ENCODE measurements around the gene FOXC1. TPM values are rescaled to one million over a fixed set of nuclear protein-coding genes. Genes with fewer than 3 reads are reported as not detected.

Gene FOXC1
- total RNA-seq, 4 donors from 2014 or later = 36.0 to 53.7 (median 50.2) TPM

GRCh38 chr6:1609041-1609647, 571 bp upstream of the FOXC1 start:
- Histone ChIP-seq H3K4me3 (peak overlapping the region; percentile 43 to 81 (median 52)), H3K27ac (peak overlapping the region; percentile 77 to 95 (median 91)), H3K27me3 (peaks cover 0 to 80% of the 10 kb centered on the region in 2 donors), H3K4me1 (peaks cover 0 to 61% (median 13%) of the 10 kb centered on the region in 4 donors), H3K9me3 (no peaks in the 10 kb centered on the region), H3K36me3 (peaks cover 0 to 6% (median 0%) of the 10 kb centered on the region in 3 donors)
- WGBS, 2 donors = 0 to 2% methylated on average over 38 to 44 of the region's 58 CpGs
- TF ChIP-seq CTCF (IDR thresholded peaks at IDR 0.05) (no peak), POLR2A (IDR thresholded peaks at IDR 0.05) (no peak), EP300 (IDR thresholded peaks at IDR 0.05) (peak in 1 of 2 donors; percentile 18)
- peak in 1 of 2 donors; percentile 17 for DNase-seq (ENCODE audit: low spot score in 2 of 2)

GRCh38 chr6:1610497-1611321, 994 bp downstream of the FOXC1 start:
- 0 to 4% methylated on average over 10 to 52 of the region's 101 CpGs for WGBS, 2 donors
- TF ChIP-seq POLR2A (IDR thresholded peaks at IDR 0.05) (no peak), EP300 (IDR thresholded peaks at IDR 0.05) (peak in 1 of 2 donors; percentile 42), CTCF (IDR thresholded peaks at IDR 0.05) (no peak)
- Histone ChIP-seq H3K9me3 (no peaks in the 10 kb centered on the region), H3K4me1 (peaks cover 0 to 54% (median 3%) of the 10 kb centered on the region in 4 donors), H3K27ac (peak overlapping the region; percentile 54 to 90 (median 79)), H3K4me3 (peak overlapping the region; percentile 46 to 81 (median 54)), H3K27me3 (peaks cover 0 to 81% of the 10 kb centered on the region in 2 donors), H3K36me3 (peaks cover 0 to 6% (median 0%) of the 10 kb centered on the region in 3 donors)
- DNase-seq (ENCODE audit: low spot score in 2 of 2) = peak in 1 of 2 donors; percentile 6

- WGBS, 2 donors = 2 to 4% methylated on average over 10 to 28 of the region's 38 CpGs
- H3K36me3 ChIP-seq = peaks cover 0 to 6% (median 0%) of the 10 kb centered on the region in 3 donors
Measured at GRCh38 chr6:1611322-1611571, 1.5 kb downstream of the FOXC1 start.

GRCh38 chr6:1611572-1612298, 2.0 kb downstream of the FOXC1 start:
- 2 to 3% methylated on average over 27 to 30 of the region's 71 CpGs for whole genome bisulfite sequencing, 2 donors
- DNase-seq (ENCODE audit: low spot score in 2 of 2) = peak in 1 of 2 donors; percentile 12
- TF ChIP-seq EP300 (IDR thresholded peaks at IDR 0.05) = peak in 1 of 2 donors; percentile 44
- no peak for TF ChIP-seq POLR2A (IDR thresholded peaks at IDR 0.05)
- Histone ChIP-seq H3K4me1 (peaks cover 0 to 54% (median 3%) of the 10 kb centered on the region in 4 donors), H3K9me3 (no peaks in the 10 kb centered on the region), H3K4me3 (peak overlapping the region; percentile 47 to 81 (median 56)), H3K36me3 (peaks cover 0 to 6% (median 0%) of the 10 kb centered on the region in 3 donors), H3K27ac (peak overlapping the region; percentile 50 to 93 (median 74)), H3K27me3 (peaks cover 0 to 72% of the 10 kb centered on the region in 2 donors)

More at GRCh38 chr6:1611322-1611571, 1.5 kb downstream of the FOXC1 start:
- peaks cover 0 to 77% of the 10 kb centered on the region in 2 donors for H3K27me3 ChIP-seq
- peak overlapping the region in 3 of 4 donors; percentile 46 to 81 (median 55) for H3K4me3 ChIP-seq
- peak overlapping the region; percentile 54 to 90 (median 79) for H3K27ac ChIP-seq
- H3K4me1 ChIP-seq = peaks cover 0 to 54% (median 3%) of the 10 kb centered on the region in 4 donors
- no peak for DNase-seq (ENCODE audit: low spot score in 2 of 2)
- no peaks in the 10 kb centered on the region for H3K9me3 ChIP-seq
- TF ChIP-seq EP300 (IDR thresholded peaks at IDR 0.05) = no peak
- peak in 1 of 5 experiments; percentile 21 for TF ChIP-seq CTCF (IDR thresholded peaks at IDR 0.05)
- no peak for TF ChIP-seq POLR2A (IDR thresholded peaks at IDR 0.05)

GRCh38 chr6:1612299-1612973, 2.7 kb downstream of the FOXC1 start:
- 18 to 21% methylated on average over 10 of the region's 10 CpGs for WGBS, 2 donors
- Histone ChIP-seq H3K27me3 (peaks cover 0 to 65% of the 10 kb centered on the region in 2 donors), H3K4me1 (peaks cover 0 to 49% (median 3%) of the 10 kb centered on the region in 4 donors), H3K27ac (peak overlapping the region in 3 of 4 donors; percentile 50 to 93 (median 89)), H3K4me3 (peak overlapping the region; percentile 47 to 81 (median 56)), H3K36me3 (peaks cover 0 to 6% (median 0%) of the 10 kb centered on the region in 3 donors), H3K9me3 (no peaks in the 10 kb centered on the region)
- TF ChIP-seq POLR2A (IDR thresholded peaks at IDR 0.05) (no peak), EP300 (IDR thresholded peaks at IDR 0.05) (peak in 1 of 2 donors; percentile 52)
- no peak for DNase-seq (ENCODE audit: low spot score in 2 of 2)

All from tibial nerve (tissue), 4 donors.